ENCODE data around the gene KL. TPM values are rescaled to one million over a fixed set of nuclear protein-coding genes. Genes with fewer than 3 reads are reported as not detected.

The KL gene
- total RNA-seq, 1 donor from 2014 or later, result 1.9 TPM

DNA sequence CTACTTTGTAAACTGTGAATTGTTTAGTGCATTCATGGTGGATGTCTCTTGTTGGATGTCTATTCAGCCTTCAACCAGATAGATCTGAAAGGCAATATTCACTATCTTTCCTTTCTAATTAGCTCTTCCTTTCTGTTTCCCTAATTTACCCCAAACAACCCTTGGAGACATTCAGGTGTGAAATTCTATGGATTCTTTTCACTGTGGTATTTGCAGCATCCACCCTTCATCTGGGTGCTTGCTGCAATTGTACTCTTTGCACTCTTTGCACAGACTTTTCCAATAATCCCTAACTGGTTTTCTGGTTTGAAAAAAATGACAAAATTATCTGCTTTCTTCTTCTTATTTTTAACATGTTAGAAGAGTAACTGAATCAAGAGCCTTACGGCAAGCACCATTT is 56.5 kb downstream of the KL start:
- intact Hi-C loops (cut with DNase I), result no loop called here
- no peak for DNase-seq (ENCODE audit: low spot score)

DNA sequence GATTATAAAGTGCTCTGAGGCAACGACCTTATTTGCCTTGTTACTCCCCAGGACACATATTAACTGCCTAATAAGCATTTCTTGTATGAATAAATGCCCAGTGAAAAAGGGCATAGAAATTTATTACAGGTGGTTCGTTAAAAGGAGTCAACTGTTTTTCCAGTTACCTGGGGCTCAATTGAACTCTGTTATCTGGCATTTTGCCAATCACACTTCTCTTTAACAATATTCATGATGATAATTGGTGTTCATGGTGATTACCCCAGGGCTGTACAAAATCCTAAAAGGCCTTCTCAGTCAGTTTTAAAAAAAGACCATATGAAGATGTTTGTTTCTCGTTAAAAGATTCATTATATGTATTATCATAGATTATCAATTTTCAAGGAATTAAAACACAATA is 57.1 kb downstream of the KL start:
- DNase-seq (ENCODE audit: low spot score), result no peak
- intact Hi-C loops (cut with DNase I), result no loop called here

DNA sequence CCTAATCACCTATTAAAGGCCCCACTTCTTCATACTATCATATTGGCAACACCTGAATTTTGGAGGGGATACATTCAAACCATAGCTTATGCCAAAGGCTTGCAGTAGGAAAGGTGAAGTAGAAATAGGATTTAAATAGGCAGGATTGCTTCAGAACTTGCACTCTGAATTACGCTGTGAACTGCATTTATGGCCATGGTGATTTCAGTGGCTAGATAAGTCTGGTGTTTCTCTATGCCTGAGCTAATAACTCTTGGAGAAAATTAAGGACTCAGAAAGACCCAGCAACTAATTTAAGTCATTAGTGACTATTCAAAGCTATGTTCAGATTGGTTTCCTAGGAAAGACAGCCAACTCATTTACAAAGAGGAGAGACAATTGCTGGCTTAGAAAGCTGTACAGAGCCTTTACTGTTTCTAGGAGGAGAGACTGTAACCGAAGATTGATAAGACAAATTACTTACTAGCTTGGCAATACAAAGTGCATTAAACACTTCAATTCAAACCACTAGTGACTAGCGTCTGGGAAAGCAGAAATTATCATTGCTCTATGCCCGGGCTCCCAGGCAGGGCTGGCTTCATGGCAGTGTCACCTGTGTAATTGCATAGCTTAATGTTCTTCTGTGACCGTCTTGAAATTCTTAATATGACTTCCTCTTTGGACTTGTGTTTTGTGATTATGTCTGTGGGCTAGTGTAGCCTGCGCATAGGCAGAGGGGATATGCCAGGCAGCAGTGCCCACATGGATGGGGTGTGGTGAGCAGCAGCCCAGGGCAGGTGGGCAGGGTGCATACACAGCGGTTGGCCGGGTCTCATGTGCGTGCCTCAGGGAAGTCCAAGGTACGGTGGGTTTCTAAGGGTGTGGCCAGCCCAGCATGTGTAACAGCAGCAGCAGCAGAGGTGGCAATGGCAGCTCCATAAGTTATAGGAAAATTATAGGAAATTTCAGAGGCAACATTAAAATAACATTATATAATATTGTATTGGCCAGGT is 60.1 kb downstream of the KL start:
- intact Hi-C loops (cut with DNase I), result no loop called here
- DNase-seq (ENCODE audit: low spot score), result no peak

DNA sequence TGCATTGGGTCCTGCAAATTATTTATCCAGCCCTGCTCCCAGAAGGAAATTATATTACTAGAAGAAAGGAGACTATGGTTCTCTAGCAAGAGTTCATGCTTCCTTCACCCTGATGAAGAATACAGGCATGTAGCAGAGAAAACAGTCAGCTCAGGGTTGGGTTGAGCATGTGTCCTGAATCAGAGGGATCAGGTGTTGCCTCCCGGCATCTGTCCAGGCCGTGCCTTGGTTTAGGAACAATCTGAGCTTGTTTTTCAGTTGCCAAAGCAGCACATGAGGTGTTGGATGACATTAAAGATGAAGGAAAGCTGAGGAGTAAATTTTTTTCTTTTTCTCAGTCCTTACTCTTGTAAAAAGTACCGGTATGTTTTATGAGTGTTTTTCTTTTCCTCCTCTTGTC is 62.0 kb downstream of the KL start:
- DNase-seq (ENCODE audit: low spot score), result no peak

DNA sequence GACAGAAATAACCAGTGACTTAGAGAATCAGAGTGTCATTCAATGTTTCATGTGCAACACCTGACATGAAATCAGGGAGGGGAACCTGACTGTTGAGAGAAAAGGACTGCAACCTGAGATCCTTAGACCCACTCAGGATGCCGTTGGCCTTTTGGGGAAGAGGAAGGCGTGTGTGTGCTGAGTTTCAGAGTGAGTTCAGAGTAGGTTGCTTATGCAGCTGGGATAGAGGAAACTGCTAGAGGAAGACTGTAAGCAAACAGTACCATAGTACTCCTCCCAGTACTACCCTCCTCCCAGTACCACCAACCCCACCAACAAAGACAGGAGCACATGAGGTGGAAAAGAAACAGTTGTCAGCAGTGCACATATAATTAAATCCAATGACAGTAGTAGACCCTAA is 63.7 kb downstream of the KL start:
- intact Hi-C loops (cut with DNase I), result no loop called here

More for the DNA sequence above, 62.0 kb downstream of the KL start:
- intact Hi-C loops (cut with DNase I), result no loop called here

DNA sequence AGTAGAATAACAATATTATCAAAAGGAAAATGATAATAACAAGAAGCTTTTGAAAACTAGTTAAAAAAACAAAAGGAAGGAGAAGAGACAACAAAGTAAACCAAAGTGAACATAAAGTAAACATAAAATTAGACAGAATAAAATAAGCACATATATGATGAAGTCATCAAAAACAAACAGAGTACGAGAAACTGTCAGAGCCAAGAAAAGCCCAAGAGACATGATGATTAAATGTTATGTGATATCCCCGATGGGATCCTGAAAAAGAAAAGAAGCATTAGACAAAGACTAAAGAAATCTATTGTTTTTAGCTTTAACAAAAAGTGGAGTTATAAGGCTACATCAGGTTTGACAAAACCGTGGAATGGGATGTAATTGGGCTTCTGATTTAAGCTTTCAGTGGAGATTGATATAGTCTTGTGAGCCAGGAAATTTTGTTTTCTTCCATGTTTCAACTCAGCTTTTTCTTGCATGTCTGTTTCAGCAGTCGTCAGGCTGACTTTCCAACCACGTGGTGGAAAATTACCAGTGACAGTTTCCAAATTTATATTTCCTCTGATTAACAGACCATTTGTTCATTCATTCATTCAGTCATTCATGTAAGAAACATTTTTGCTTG is 64.9 kb downstream of the KL start:
- DNase-seq (ENCODE audit: low spot score), result no peak
- intact Hi-C loops (cut with DNase I), result no loop called here

More for the DNA sequence above, 63.7 kb downstream of the KL start:
- DNase-seq (ENCODE audit: low spot score), result no peak

DNA sequence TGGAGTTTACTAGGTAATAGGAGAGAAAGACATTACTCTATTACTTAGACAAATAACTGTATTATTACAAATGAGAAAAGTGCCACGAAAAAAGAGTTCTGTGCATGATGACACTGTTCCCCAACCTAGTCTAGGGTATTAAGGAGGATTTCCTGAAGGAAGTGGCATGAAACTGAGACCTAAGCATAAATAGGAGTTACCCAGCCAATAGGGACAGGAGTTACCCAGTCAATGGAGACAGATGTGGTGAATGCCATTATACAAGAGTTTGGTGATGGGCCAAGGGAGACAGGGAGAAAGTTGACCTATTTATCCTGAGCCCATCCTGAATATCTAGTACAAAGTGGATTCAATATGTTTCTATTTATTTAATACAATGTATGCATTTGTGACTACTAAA is 65.4 kb downstream of the KL start:
- intact Hi-C loops (cut with DNase I), result no loop called here
- no peak for DNase-seq (ENCODE audit: low spot score)

DNA sequence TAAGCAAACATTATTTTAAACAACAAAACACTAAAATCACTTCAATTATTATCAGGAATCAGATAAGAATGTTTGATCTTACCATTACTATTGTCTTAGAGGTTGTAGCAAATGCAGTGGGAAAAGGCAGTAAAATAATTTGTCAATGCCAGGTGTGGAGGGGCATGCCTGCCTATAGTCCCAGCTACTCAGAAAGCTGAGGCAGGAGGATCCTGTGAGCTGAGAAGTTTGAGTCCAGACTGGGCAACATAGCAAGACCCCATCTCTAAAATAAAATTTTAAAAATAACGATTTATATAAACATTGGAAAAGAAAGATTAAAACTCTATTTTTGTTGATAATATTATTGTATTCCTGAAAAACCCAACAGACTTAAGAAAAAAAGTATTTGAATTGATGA is 66.8 kb downstream of the KL start:
- no peak for DNase-seq (ENCODE audit: low spot score)
- intact Hi-C loops (cut with DNase I), result no loop called here

DNA sequence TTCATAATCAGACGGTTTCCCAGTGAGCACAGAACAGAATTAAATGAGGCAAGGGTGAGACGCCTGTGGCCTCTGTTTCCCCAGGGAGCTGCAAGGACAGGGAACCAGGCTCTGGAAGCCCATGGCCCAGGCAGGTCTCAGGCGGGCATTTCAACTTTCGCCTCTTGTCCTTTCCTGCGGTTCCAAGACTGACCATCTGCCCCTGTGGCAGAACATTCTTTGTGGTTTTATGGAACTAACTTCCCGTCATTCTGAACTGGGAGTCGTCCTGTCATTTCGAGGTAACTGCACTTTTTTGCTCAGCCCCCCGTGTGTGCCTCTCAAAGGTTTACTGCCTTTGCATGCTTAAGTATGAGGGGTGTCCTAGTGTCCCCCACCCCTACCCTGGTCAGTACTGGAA is 70.9 kb downstream of the KL start:
- no peak for DNase-seq (ENCODE audit: low spot score)
- intact Hi-C loops (cut with DNase I), result no loop called here

DNA sequence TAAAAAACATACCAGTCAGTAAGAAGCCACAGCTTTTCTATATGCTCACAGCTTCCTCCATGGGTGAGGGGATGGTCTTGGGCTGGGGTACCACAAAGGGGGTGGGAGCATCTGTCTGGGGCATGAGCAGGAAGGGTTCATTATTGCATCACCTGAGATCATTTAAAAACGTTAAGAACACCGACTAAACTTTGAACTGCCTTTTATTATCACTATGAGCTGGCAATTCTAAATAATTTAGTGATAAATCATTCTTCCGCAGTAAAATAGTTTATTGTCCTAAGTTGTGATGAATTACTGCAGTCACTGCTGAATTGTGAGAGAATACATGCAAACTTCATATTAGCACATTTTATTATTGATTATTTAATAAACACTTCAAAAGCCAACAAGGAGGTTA is 71.6 kb downstream of the KL start:
- intact Hi-C loops (cut with DNase I), result no loop called here
- no peak for DNase-seq (ENCODE audit: low spot score)

DNA sequence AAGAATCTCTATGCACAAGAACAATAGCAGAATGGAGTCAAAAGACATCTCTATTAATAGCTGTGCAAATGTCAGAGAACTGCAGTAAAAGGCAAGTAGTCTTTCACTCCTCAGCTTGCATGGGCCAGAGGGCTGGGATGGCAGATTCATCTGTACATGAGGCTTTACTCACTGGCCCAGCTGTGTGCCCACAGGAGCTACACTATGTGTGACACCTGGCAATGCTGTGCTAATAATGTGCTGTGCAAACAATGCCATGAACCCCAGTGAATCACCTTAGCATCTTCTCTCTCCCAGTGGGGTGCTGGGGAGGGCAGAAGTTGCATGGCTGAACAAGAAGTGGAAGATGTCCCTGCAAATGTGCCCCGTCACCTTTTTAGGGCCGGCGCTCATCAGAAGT is 73.1 kb downstream of the KL start:
- intact Hi-C loops (cut with DNase I), result no loop called here
- DNase-seq (ENCODE audit: low spot score), result no peak

DNA sequence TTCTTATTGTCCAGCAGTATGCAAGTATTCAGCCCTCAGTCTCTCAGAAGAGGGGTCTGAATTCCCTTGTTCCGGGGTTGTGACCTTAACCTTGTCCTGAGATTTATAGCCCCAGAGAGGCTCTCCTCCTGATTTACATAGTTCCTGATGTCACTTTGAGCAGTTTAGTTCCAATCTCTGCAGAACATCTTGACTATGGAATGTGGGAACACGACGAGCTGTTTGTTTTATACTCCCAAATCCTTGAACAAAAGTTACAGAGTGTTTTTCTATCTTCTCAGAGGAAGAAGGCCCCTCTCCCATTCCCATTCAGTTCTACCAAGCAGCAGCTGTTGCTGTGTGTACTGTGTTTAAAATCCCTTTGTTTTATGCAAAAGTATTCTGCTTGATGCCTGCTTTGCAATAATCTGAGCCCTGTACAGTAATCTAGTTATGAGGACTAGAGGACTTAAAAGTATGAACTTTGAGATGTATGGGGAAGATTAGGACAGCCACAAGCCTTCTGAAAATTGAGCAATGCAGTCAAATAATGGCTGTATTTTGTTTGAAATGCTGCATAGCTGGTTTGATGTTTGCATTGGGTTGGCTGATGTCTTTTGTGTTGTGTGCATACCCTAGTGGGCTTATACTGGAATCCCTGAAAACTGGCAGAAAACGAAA is 74.7 kb downstream of the KL start:
- DNase-seq (ENCODE audit: low spot score), result no peak
- intact Hi-C loops (cut with DNase I), result no loop called here

DNA sequence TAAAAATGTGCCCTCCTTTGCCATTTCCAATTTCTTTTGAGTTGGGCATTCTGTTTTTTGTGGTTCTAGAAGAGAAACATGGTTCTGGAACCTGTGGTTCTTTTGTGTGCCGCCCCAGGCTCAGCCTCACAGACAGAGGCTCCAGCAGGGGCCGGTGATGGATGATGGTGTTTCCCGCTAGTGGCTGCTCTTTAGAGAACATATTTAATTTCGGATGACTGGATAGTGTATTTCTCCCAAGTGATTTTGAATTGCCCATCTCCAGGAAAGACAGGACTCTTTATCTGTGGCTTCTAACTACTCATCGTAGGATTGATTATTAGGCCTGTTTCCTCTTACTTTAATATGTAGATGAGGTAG is 75.2 kb downstream of the KL start:
- intact Hi-C loops (cut with DNase I), result no loop called here

DNA sequence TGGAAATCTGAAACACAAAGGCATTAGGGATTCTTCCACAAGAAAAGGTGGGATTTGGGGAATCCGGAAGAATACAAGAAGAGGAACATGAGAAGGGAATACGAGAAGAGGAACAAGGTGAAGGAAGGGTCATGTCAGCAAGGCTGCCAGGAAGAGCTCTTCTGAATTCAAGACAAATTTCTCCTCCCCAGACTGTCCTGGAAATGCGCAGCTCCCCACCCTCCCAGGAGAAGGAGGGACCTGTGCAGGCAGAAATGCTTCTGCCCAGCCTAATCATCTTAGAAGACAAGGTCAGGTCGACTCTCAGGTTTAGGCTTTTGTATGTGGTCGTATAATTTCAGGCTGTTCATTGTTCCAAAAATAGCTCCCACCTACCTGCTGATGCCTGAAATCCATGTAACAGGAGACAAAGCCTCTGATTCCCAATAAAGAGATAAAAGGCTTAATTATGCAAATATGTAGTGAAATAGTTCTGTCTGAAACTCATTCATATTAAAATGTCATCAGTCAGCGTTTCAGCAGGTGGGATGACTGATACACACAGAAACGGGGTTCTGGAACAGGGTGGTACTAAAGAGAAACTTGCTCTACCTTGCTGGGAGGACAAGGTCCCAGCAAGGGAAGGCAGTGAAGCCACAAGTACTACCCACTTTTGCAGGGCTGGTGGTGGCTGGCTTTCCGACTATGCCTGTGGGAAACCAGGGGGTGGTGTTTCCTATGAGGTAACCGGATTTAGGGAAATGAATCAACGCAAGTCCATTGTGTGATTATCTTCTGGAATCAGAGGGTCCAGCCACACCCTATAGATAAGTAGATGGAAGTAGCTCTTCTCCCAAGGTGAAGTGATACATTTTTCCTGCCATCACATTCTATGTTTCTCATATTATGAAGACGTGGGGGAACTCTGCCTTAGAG is 76.1 kb downstream of the KL start:
- no peak for DNase-seq (ENCODE audit: low spot score)
- intact Hi-C loops (cut with DNase I), result no loop called here

More for the DNA sequence above, 75.2 kb downstream of the KL start:
- no peak for DNase-seq (ENCODE audit: low spot score)

DNA sequence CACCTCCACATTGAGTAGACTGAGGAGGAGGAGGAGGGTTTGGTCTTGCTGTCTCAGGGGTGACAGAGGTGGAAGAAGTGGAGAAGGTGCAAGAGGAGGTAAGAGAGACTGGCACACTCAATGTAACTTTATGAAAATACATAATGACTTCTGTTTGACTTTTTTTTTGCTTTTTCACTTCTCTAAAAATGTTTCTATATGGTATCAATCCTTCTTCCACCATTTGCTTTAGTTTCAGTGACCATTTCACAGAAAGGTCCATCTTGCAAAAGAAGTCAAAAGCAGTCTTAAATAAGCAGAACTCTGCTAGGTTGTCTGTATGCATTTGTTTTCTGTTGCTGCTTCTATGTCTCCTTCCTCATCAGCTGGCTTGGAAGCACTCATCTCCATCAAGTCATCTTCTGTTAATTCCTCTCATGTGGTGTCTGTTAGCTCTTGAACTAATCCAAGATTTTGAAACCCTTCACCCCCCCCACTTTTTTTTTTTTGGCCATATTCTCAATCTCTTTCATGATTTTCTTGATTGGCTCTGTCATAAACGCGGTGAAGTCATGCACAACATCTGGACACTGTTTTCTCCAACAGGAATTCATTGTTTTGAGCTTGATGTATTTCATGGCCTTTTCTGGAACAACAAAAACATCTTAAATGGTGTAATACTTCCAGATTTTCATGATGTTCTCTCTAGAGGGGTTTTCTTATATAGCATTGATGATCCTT is 80.8 kb downstream of the KL start:
- DNase-seq (ENCODE audit: low spot score), result no peak
- intact Hi-C loops (cut with DNase I), result no loop called here

DNA sequence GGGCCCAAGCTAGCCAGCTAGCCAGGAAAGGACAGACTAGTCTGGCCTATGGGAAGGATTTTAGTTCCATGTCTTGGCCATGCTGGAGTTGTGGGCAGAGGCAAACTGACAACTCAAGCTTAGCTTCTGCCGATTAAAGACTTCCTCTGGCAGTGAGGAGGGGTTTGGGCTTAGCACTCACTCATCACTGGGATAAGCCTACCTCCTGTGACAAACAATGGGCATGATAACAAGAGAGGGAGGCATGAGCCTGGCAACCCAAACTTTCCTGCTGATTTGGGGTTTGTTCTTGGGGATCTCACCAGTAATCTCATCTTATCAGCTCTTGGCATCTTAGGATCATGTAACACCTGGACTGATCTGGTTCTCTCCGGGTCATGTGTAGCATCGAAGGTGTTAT is 83.6 kb downstream of the KL start:
- DNase-seq (ENCODE audit: low spot score), result no peak
- intact Hi-C loops (cut with DNase I), result no loop called here

DNA sequence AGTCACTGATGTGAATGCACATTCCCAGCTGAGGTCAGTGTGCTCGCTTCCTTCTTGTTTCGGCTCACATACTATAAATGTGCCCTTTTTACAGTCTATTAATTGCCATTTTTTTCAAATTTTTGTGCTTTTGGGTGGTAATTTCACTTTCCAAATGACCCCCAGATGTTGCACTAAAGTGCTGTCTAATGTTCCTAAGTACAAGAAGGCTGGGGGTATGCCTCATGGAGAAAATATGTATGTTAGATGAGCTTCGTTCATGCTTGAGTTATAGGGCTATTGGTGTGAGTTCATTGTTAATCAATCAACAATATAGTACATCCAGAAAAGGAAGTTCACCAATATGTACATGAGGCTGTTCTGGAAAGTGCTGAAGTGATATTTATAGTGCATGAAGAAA is 84.7 kb downstream of the KL start:
- DNase-seq (ENCODE audit: low spot score), result no peak
- intact Hi-C loops (cut with DNase I), result no loop called here

DNA sequence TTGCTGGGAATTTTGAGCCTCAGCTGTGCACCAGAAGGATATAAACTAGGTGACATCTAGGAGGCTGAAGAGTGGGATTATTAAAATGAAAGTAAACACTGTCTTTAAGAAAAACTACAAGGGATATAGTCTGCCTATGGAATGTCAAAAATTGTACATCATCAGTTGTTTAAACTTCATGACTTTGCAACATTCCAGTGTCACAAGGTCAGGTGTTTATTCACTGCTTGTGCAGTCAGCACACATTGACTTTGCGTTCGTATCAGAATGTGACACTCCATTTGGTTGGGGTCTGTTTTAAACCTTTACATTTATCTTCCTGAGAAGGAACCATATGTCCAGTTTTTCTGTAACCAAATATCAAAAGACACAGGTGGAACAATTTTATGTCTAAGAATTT is 85.6 kb downstream of the KL start:
- intact Hi-C loops (cut with DNase I), result no loop called here
- no peak for DNase-seq (ENCODE audit: low spot score)

DNA sequence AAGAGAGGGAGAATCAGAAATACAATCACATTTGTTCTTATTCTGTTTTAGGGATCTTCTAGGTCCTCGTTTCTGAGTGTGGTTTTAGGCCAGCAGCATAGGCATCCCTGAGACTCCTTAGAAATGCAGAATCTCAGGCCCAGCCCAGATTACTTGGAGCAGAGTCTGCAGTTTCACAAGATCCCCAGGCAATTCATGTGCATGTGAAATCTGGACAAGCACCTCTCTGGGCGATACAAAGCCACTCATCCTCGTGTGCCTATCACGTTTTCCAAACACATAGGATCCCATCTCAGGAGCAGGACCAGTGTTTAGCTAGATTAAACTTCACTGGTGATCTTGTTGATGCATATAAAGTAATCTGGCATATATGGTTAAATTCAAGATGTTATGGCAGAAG is 87.2 kb downstream of the KL start:
- DNase-seq (ENCODE audit: low spot score), result no peak

More for the DNA sequence above, 87.2 kb downstream of the KL start:
- intact Hi-C loops (cut with DNase I), result no loop called here

Measured in cardiac septum (tissue), 1 donor.